Neuronal stem cell (in vitro differentiated cells): ENCODE measurements around the gene ATP8B2.

Experiments used
- DNase-seq: peaks from one replicate; pipeline ENCODE4 v3.0.0-alpha.2; 2013; ENCODE audit warnings: low spot score
- H2AFZ ChIP-seq: one replicate; pipeline ENCODE4 v1.6.1; 2013; ENCODE audit warnings: mild to moderate bottlenecking, low read length, inconsistent platforms
- H2AK5ac ChIP-seq: 2 replicates; pipeline ENCODE4 v1.6.1; 2013; ENCODE audit warnings: low read depth, mild to moderate bottlenecking, inconsistent platforms, low read length, moderate library complexity, mixed read lengths
- H2BK120ac ChIP-seq: 2 replicates; pipeline ENCODE4 v1.6.1; 2013; ENCODE audit warnings: low read depth, mild to moderate bottlenecking, inconsistent platforms, low read length, moderate library complexity, mixed read lengths
- H2BK12ac ChIP-seq: one replicate; pipeline ENCODE4 v1.6.1; 2013; ENCODE audit warnings: low read length, inconsistent platforms
- H2BK15ac ChIP-seq: 2 replicates; pipeline ENCODE4 v1.6.1; 2013; ENCODE audit warnings: mild to moderate bottlenecking, low read length, inconsistent platforms, mixed read lengths
- H2BK5ac ChIP-seq: one replicate; pipeline ENCODE4 v1.6.1; 2013; ENCODE audit warnings: inconsistent platforms, mild to moderate bottlenecking, low read length, moderate library complexity
- H3K14ac ChIP-seq: one replicate; pipeline ENCODE4 v1.6.1; 2013; ENCODE audit warnings: low read length, inconsistent platforms
- H3K18ac ChIP-seq: 2 replicates; pipeline ENCODE4 v1.6.1; 2013; ENCODE audit warnings: low read length, inconsistent platforms
- H3K23ac ChIP-seq: 2 replicates; pipeline ENCODE4 v1.6.1; 2013; ENCODE audit warnings: low read depth, mild to moderate bottlenecking, mixed read lengths, low read length, inconsistent platforms; ENCODE audit not compliant: poor library complexity
- H3K27ac ChIP-seq: replicated peaks from 3 replicates; pipeline ENCODE4 v1.5.1; 2013; ENCODE audit warnings: low read length, inconsistent platforms
- H3K27me3 ChIP-seq, 3 experiments: 2 replicates each; pipeline ENCODE4 v1.6.1; 2013; ENCODE audit warnings: low read length in 3 of 3, mild to moderate bottlenecking in 2 of 3, inconsistent platforms in 1 of 3, low read depth in 1 of 3, mixed read lengths in 1 of 3, moderate library complexity in 1 of 3; ENCODE audit not compliant: control insufficient read depth in 3 of 3, insufficient read depth in 3 of 3
- H3K36me3 ChIP-seq, 2 donors: replicated peaks in 1 of 2; 2 replicates each; pipeline ENCODE4 v1.6.1; 2013; ENCODE audit warnings: low read length in 2 of 2; ENCODE audit not compliant: control insufficient read depth in 2 of 2, insufficient read depth in 2 of 2
- H3K4ac ChIP-seq: 2 replicates; pipeline ENCODE4 v1.6.1; 2013; ENCODE audit warnings: inconsistent platforms, mild to moderate bottlenecking, low read length, moderate library complexity
- H3K4me1 ChIP-seq, 2 donors: 1 replicate in 1 of 2; 2 replicates in 1 of 2; pipeline ENCODE4 v1.6.1; 2013; ENCODE audit warnings: low read length in 2 of 2, low read depth in 1 of 2; ENCODE audit not compliant: control insufficient read depth in 2 of 2, insufficient read depth in 1 of 2
- H3K4me2 ChIP-seq: one replicate; pipeline ENCODE4 v1.6.1; 2013; ENCODE audit warnings: mild to moderate bottlenecking, low read length, inconsistent platforms; ENCODE audit not compliant: insufficient read depth, poor library complexity, severe bottlenecking
- H3K4me3 ChIP-seq, 2 donors: 2 replicates each; pipeline ENCODE4 v1.5.1; 2013; ENCODE audit warnings: low read length in 2 of 2, mild to moderate bottlenecking in 2 of 2, inconsistent platforms in 1 of 2, moderate library complexity in 1 of 2
- H3K79me1 ChIP-seq: one replicate; pipeline ENCODE4 v1.6.1; 2013; ENCODE audit warnings: low read depth, mild to moderate bottlenecking, inconsistent platforms, low read length, moderate library complexity
- H3K9ac ChIP-seq: one replicate; pipeline ENCODE4 v1.6.1; 2013; ENCODE audit warnings: mild to moderate bottlenecking, low read depth, low read length, inconsistent platforms; ENCODE audit not compliant: poor library complexity
- H3K9me3 ChIP-seq, 2 donors: replicated peaks in 1 of 2; 2 replicates each; pipeline versions ENCODE3 to v1.6.1; 2013; ENCODE audit warnings: low read length in 2 of 2, mild to moderate bottlenecking in 2 of 2, inconsistent platforms in 1 of 2, low read depth in 1 of 2, mixed read lengths in 1 of 2, moderate library complexity in 1 of 2; ENCODE audit not compliant: control insufficient read depth in 2 of 2, insufficient read depth in 1 of 2
- H4K8ac ChIP-seq: one replicate; pipeline ENCODE4 v1.6.1; 2013; ENCODE audit warnings: low read depth, mild to moderate bottlenecking, inconsistent platforms, low read length, moderate library complexity
- H4K91ac ChIP-seq: one replicate; pipeline ENCODE4 v1.6.1; 2013; ENCODE audit warnings: low read length, low read depth, mild to moderate bottlenecking, inconsistent platforms; ENCODE audit not compliant: poor library complexity
- whole genome bisulfite sequencing, 2 donors: extraction: QIAGEN DNeasy Blood & Tissue Kit; methylation state at CpG; one replicate each; pipeline ENCODE4 v1.1.7; 2013; ENCODE audit warnings: missing lambda C conversion rate in 2 of 2, mixed read lengths in 1 of 2; ENCODE audit not compliant: insufficient read length in 2 of 2, insufficient replicate concordance in 1 of 2; ENCODE audit errors: extremely low coverage in 2 of 2; 5-methylcytosine and 5-hydroxymethylcytosine counted together

Gene ATP8B2

GRCh38 chr1:154288661-154289060 is 36.7 kb upstream of the ATP8B2 start:
- H3K9me3 ChIP-seq, result no peaks in the 10 kb centered on the region
- H3K27ac ChIP-seq, result no peak overlapping the region
- H2BK5ac ChIP-seq, result no peak overlapping the region
- no peak overlapping the region for H2BK12ac ChIP-seq
- no peaks in the 10 kb centered on the region for H3K79me1 ChIP-seq
- H3K23ac ChIP-seq, result no peak overlapping the region
- H3K9ac ChIP-seq, result no peak overlapping the region
- H4K91ac ChIP-seq, result no peak overlapping the region
- H3K36me3 ChIP-seq, result no peaks in the 10 kb centered on the region
- no peak overlapping the region for H3K4me2 ChIP-seq
- no peak for DNase-seq
- no peak overlapping the region for H2AK5ac ChIP-seq
- no peak overlapping the region for H2BK120ac ChIP-seq
- H4K8ac ChIP-seq, result no peak overlapping the region
- H3K4ac ChIP-seq, result no peak overlapping the region
- no CpG with 5 or more reads among the region's 3 CpGs for WGBS, 2 donors
- H2AFZ ChIP-seq, result no peak overlapping the region
- no peak overlapping the region for H3K18ac ChIP-seq
- H3K27me3 ChIP-seq, result no peaks in the 10 kb centered on the region
- H3K4me3 ChIP-seq, result no peak overlapping the region
- H3K14ac ChIP-seq, result no peak overlapping the region
- peaks cover 0 to 2% of the 10 kb centered on the region in 2 donors for H3K4me1 ChIP-seq
- no peak overlapping the region for H2BK15ac ChIP-seq

GRCh38 chr1:154290921-154291320 is 34.4 kb upstream of the ATP8B2 start:
- Histone ChIP-seq H3K79me1 (no peaks in the 10 kb centered on the region), H3K4ac (no peak overlapping the region), H3K9ac (no peak overlapping the region), H2BK5ac (no peak overlapping the region), H3K14ac (no peak overlapping the region), H3K18ac (no peak overlapping the region), H2BK12ac (no peak overlapping the region), H3K4me1 (peaks cover 0 to 2% of the 10 kb centered on the region in 2 donors), H2AK5ac (no peak overlapping the region), H3K27me3 (no peaks in the 10 kb centered on the region), H3K9me3 (peaks cover 2 to 8% of the 10 kb centered on the region in 2 donors), H3K4me2 (no peak overlapping the region), H2BK120ac (no peak overlapping the region), H3K36me3 (no peaks in the 10 kb centered on the region), H2BK15ac (no peak overlapping the region), H2AFZ (no peak overlapping the region), H3K23ac (no peak overlapping the region), H4K91ac (no peak overlapping the region), H3K4me3 (no peak overlapping the region), H4K8ac (no peak overlapping the region), H3K27ac (no peak overlapping the region)
- no CpG with 5 or more reads among the region's 1 CpG for whole genome bisulfite sequencing, 2 donors
- no peak for DNase-seq

- Histone ChIP-seq H4K8ac (no peak overlapping the region), H3K27me3 (no peaks in the 10 kb centered on the region), H3K36me3 (no peaks in the 10 kb centered on the region), H2BK5ac (no peak overlapping the region), H3K4me1 (peaks cover 0 to 2% of the 10 kb centered on the region in 2 donors), H3K9me3 (peaks cover 2 to 8% of the 10 kb centered on the region in 2 donors), H2BK12ac (no peak overlapping the region), H3K14ac (no peak overlapping the region), H3K4me3 (no peak overlapping the region), H3K9ac (no peak overlapping the region), H4K91ac (no peak overlapping the region), H3K27ac (no peak overlapping the region), H3K18ac (no peak overlapping the region), H3K79me1 (no peaks in the 10 kb centered on the region), H3K23ac (no peak overlapping the region), H3K4ac (no peak overlapping the region), H2BK120ac (no peak overlapping the region), H3K4me2 (no peak overlapping the region), H2AK5ac (no peak overlapping the region), H2BK15ac (no peak overlapping the region), H2AFZ (no peak overlapping the region)
- DNase-seq, result no peak
- WGBS, 2 donors, result no CpG with 5 or more reads among the region's 8 CpGs
Observed at GRCh38 chr1:154295408-154296235, 29.7 kb upstream of the ATP8B2 start.

- H3K36me3 ChIP-seq, result no peaks in the 10 kb centered on the region
- no peak overlapping the region for H3K14ac ChIP-seq
- no peak overlapping the region for H3K9ac ChIP-seq
- H3K27me3 ChIP-seq, result peaks cover 0 to 4% (median 0%) of the 10 kb centered on the region in 3 experiments
- H4K8ac ChIP-seq, result no peak overlapping the region
- no peaks in the 10 kb centered on the region for H3K79me1 ChIP-seq
- no peak overlapping the region for H2BK5ac ChIP-seq
- no peak overlapping the region for H3K27ac ChIP-seq
- H3K4ac ChIP-seq, result no peak overlapping the region
- no peak overlapping the region for H2AK5ac ChIP-seq
- H2BK12ac ChIP-seq, result no peak overlapping the region
- no CpG with 5 or more reads among the region's 1 CpG for WGBS, 2 donors
- no peak overlapping the region for H2AFZ ChIP-seq
- no peak overlapping the region for H4K91ac ChIP-seq
- H3K9me3 ChIP-seq, result no peaks in the 10 kb centered on the region
- no peak overlapping the region for H2BK120ac ChIP-seq
- H3K18ac ChIP-seq, result no peak overlapping the region
- H3K4me1 ChIP-seq, result no peaks in the 10 kb centered on the region
- no peak overlapping the region for H3K23ac ChIP-seq
- no peak for DNase-seq
- H3K4me3 ChIP-seq, result no peak overlapping the region
- no peak overlapping the region for H3K4me2 ChIP-seq
- H2BK15ac ChIP-seq, result no peak overlapping the region
Observed at GRCh38 chr1:154301582-154301981, 23.7 kb upstream of the ATP8B2 start.
